HEK293 (cell line): Measurements from ENCODE around the gene VDR.

Experiments used
- HOXA7 ChIP-seq: sonication (generic); formaldehyde crosslinking; IDR thresholded peaks from 2 replicates; pipeline ENCODE4 v1.8.1; 2022; ENCODE audit warnings: missing genetic modification reagents, borderline replicate concordance
- INSM2 ChIP-seq: fragments of 450-650 bp; formaldehyde crosslinking; IDR thresholded peaks from 2 replicates; pipeline ENCODE4 v1.5.1; 2016; ENCODE audit warnings: missing biosample characterization, missing genetic modification characterization
- PRDM10 ChIP-seq: fragments of 450-650 bp; formaldehyde crosslinking; IDR thresholded peaks from 2 replicates; pipeline ENCODE4 v1.5.1; 2016; ENCODE audit warnings: missing biosample characterization, missing genetic modification characterization
- PRDM2 ChIP-seq: fragments of 450-650 bp; formaldehyde crosslinking; IDR thresholded peaks from 2 replicates; pipeline ENCODE4 v1.5.1; 2016; ENCODE audit warnings: missing biosample characterization, missing genetic modification characterization, borderline replicate concordance
- SETDB1 ChIP-seq: IDR thresholded peaks from one replicate; pipeline ENCODE4 v1.6.1; 2017; ENCODE audit warnings: mild to moderate bottlenecking, low read length, moderate library complexity, mixed read lengths; ENCODE audit not compliant: insufficient read length
- WT1 ChIP-seq: fragments of 450-650 bp; formaldehyde crosslinking; IDR thresholded peaks from 2 replicates; pipeline ENCODE4 v1.5.1; 2016; ENCODE audit warnings: missing biosample characterization, missing genetic modification characterization
- YY1 ChIP-seq: fragments of 450-650 bp; formaldehyde crosslinking; IDR thresholded peaks from 2 replicates; pipeline ENCODE4 v1.5.1; 2018; ENCODE audit warnings: missing biosample characterization, missing genetic modification characterization
- ZBTB17 ChIP-seq: fragments of 450-650 bp; formaldehyde crosslinking; IDR thresholded peaks from 2 replicates; pipeline ENCODE4 v1.5.1; 2016; ENCODE audit warnings: missing biosample characterization, missing genetic modification characterization
- ZEB2 ChIP-seq: fragments of 450-650 bp; formaldehyde crosslinking; IDR thresholded peaks from 2 replicates; pipeline ENCODE4 v1.5.1; 2016; ENCODE audit warnings: missing biosample characterization, missing genetic modification characterization
- ZNF121 ChIP-seq: fragments of 450-650 bp; formaldehyde crosslinking; IDR thresholded peaks from 2 replicates; pipeline ENCODE4 v1.5.1; 2016; ENCODE audit warnings: missing biosample characterization, missing genetic modification characterization
- ZNF138 ChIP-seq: fragments of 450-650 bp; formaldehyde crosslinking; IDR thresholded peaks from 2 replicates; pipeline ENCODE4 v1.5.1; 2016; ENCODE audit warnings: missing biosample characterization, missing genetic modification characterization, borderline replicate concordance
- ZNF140 ChIP-seq: fragments of 450-650 bp; formaldehyde crosslinking; IDR thresholded peaks from 2 replicates; pipeline ENCODE4 v1.5.1; 2016; ENCODE audit warnings: missing biosample characterization, missing genetic modification characterization
- ZNF155 ChIP-seq: fragments of 450-650 bp; formaldehyde crosslinking; IDR thresholded peaks from 2 replicates; pipeline ENCODE4 v1.5.1; 2016; ENCODE audit warnings: missing biosample characterization, missing genetic modification characterization
- ZNF2 ChIP-seq: fragments of 450-650 bp; formaldehyde crosslinking; IDR thresholded peaks from 2 replicates; pipeline ENCODE4 v1.5.1; 2016; ENCODE audit warnings: missing biosample characterization, missing genetic modification characterization
- ZNF292 ChIP-seq: fragments of 450-650 bp; formaldehyde crosslinking; IDR thresholded peaks from 2 replicates; pipeline ENCODE4 v1.5.1; 2016; ENCODE audit warnings: low read depth, missing biosample characterization, missing genetic modification characterization, borderline replicate concordance
- ZNF398 ChIP-seq: fragments of 450-650 bp; formaldehyde crosslinking; IDR thresholded peaks from 2 replicates; pipeline ENCODE4 v1.5.1; 2017; ENCODE audit warnings: missing biosample characterization, missing genetic modification characterization
- ZNF404 ChIP-seq: fragments of 450-650 bp; formaldehyde crosslinking; IDR thresholded peaks from 2 replicates; pipeline ENCODE4 v1.5.1; 2017; ENCODE audit warnings: missing biosample characterization, missing genetic modification characterization
- ZNF449 ChIP-seq: fragments of 450-650 bp; formaldehyde crosslinking; IDR thresholded peaks from 2 replicates; pipeline ENCODE4 v1.5.1; 2017; ENCODE audit warnings: missing biosample characterization, mild to moderate bottlenecking, missing genetic modification characterization, moderate library complexity
- ZNF560 ChIP-seq: fragments of 450-650 bp; formaldehyde crosslinking; IDR thresholded peaks from 2 replicates; pipeline ENCODE4 v1.5.1; 2017; ENCODE audit warnings: missing biosample characterization, missing genetic modification characterization, borderline replicate concordance
- ZNF692 ChIP-seq: fragments of 450-650 bp; formaldehyde crosslinking; IDR thresholded peaks from 2 replicates; pipeline ENCODE4 v1.5.1; 2016; ENCODE audit warnings: missing biosample characterization, missing genetic modification characterization
- ZNF830 ChIP-seq: fragments of 450-650 bp; IDR thresholded peaks from 2 replicates; pipeline ENCODE4 v1.5.0; 2018; ENCODE audit warnings: missing biosample characterization, missing genetic modification characterization, low read depth, mild to moderate bottlenecking, moderate library complexity
- ZSCAN30 ChIP-seq: fragments of 450-650 bp; IDR thresholded peaks from 2 replicates; pipeline ENCODE4 v1.5.1; 2018; ENCODE audit warnings: missing biosample characterization, mild to moderate bottlenecking, missing genetic modification characterization, moderate library complexity
- ZXDB ChIP-seq: fragments of 450-650 bp; formaldehyde crosslinking; IDR thresholded peaks from 2 replicates; pipeline ENCODE4 v1.5.1; 2016; ENCODE audit warnings: missing biosample characterization, missing genetic modification characterization

VDR gene

GRCh38 chr12:47903927-47904712, 674 bp downstream of the VDR start (continued):
- TF ChIP-seq INSM2 (tag by site-specific recombination) (no peak), YY1 (tag by site-specific recombination) (no peak), ZXDB (tag by site-specific recombination) (no peak), ZNF138 (tag by site-specific recombination) (no peak), WT1 (tag by site-specific recombination) (no peak), ZSCAN30 (tag by site-specific recombination) (no peak), ZNF830 (tag by site-specific recombination) (no peak), PRDM2 (tag by site-specific recombination) (no peak), ZBTB17 (tag by site-specific recombination) (no peak), PRDM10 (no peak), ZNF121 (no peak), ZNF292 (tag by site-specific recombination) (no peak), ZNF449 (peak; percentile 95), HOXA7 (CRISPR knock-in tag) (no peak), ZNF140 (no peak), ZNF2 (tag by site-specific recombination) (no peak), ZNF155 (tag by site-specific recombination) (no peak), ZNF404 (tag by site-specific recombination) (no peak), SETDB1 (no peak), ZNF398 (tag by site-specific recombination) (peak; percentile 52; the same call in 1 of the 2 replicates), ZNF560 (tag by site-specific recombination) (no peak), ZEB2 (0 out of 2 replicates have a peak, but pooled peaks have one; percentile 6), ZNF692 (no peak)
